GM10266 (cell line): ENCODE data around the gene GTF2H4.

ENCODE experiments used
- DNase-seq: peaks from one replicate; pipeline ENCODE4 v3.0.0; 2012; ENCODE audit errors: extremely low spot score
- CTCF ChIP-seq: IDR thresholded peaks from 2 replicates; pipeline ENCODE4 v1.5.1; 2012; ENCODE audit warnings: mild to moderate bottlenecking, low read depth; ENCODE audit not compliant: control insufficient read depth, insufficient read depth; ENCODE audit errors: missing control alignments

The GTF2H4 gene

GRCh38 chr6:30960907-30961673 lies 53.1 kb downstream of the GTF2H4 start:
- no peak for TF ChIP-seq CTCF
- DNase-seq, result no peak

- no peak for DNase-seq
- TF ChIP-seq CTCF, result no peak
Observed at GRCh38 chr6:30962716-30963115, 54.7 kb downstream of the GTF2H4 start.

GRCh38 chr6:30963641-30964040 lies 55.6 kb downstream of the GTF2H4 start:
- no peak for TF ChIP-seq CTCF
- no peak for DNase-seq
